GM12873 (cell line): ENCODE results near the gene MTCL3.

ENCODE experiments used
- TF ChIP-seq, protein P1 (sequence below): IDR thresholded peaks from 2 replicates; pipeline ENCODE4 v1.5.1; 2012; ENCODE audit warnings: low read depth, mild to moderate bottlenecking, moderate library complexity, low read length, control low read depth; ENCODE audit not compliant: insufficient read depth; ENCODE audit errors: missing control alignments

The MTCL3 gene

DNA sequence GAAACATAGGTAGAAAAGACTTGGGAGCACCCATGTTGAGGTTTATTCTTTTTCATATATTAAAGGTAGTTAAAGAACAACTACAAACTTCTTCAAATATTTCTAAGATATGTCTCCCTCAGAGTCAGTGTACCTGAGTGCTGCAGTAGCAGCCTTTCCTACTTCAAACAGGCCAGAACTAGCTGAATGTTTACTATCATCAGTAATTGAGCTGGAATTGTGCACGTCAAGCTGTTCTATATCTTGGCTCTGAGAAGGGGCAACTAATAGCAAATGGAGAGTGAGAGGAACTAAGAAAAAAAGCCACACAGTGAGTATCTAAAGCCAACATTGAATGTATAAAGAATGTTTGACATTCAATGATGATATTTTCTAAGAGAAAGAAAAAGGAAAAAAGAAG is 21.7 kb downstream of the MTCL3 start:
- TF ChIP-seq, protein P1, sequence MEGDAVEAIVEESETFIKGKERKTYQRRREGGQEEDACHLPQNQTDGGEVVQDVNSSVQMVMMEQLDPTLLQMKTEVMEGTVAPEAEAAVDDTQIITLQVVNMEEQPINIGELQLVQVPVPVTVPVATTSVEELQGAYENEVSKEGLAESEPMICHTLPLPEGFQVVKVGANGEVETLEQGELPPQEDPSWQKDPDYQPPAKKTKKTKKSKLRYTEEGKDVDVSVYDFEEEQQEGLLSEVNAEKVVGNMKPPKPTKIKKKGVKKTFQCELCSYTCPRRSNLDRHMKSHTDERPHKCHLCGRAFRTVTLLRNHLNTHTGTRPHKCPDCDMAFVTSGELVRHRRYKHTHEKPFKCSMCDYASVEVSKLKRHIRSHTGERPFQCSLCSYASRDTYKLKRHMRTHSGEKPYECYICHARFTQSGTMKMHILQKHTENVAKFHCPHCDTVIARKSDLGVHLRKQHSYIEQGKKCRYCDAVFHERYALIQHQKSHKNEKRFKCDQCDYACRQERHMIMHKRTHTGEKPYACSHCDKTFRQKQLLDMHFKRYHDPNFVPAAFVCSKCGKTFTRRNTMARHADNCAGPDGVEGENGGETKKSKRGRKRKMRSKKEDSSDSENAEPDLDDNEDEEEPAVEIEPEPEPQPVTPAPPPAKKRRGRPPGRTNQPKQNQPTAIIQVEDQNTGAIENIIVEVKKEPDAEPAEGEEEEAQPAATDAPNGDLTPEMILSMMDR = no peak

DNA sequence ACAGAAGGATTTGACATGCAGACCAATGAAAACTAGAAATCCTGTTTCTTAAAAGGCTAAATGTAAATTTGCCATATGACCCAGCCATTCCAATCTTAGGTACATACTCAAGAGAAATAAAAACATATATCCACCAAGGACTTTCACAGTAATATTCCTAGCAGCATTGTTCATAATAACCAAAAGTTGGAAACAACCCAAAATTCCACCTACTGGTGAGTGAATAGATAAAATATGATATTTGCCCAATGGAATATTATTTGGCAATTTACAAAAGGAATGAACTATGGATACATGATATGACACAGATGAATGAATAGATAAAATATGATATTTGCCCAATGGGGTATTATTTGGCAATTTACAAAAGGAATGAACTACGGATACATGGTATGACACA is 22.7 kb downstream of the MTCL3 start:
- TF ChIP-seq, protein P1 = no peak

DNA sequence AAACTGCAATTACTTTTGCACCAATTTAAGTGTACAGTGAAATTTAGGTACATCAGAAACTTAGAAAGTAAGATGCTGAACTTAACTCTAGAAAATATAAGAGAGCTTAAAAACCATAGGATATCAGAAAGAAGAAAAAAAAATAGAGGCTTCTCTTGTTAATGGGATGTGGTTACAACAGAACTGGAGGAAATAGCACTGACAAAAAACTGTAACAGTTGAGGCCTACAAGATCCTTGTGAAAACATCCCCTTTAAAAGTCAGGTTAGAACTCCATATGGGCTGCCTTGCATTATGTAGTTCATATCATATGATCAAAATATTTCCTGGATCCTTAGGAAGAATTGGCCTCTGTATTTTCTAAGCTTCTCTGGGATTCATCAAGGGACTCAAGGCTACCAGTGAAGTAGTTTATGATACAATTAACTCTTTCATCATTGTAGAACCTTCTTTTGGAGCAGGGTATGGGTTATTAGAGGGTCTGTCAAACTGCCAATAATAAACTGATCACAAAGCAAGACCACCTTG is 24.8 kb downstream of the MTCL3 start:
- TF ChIP-seq, protein P1 = no peak

DNA sequence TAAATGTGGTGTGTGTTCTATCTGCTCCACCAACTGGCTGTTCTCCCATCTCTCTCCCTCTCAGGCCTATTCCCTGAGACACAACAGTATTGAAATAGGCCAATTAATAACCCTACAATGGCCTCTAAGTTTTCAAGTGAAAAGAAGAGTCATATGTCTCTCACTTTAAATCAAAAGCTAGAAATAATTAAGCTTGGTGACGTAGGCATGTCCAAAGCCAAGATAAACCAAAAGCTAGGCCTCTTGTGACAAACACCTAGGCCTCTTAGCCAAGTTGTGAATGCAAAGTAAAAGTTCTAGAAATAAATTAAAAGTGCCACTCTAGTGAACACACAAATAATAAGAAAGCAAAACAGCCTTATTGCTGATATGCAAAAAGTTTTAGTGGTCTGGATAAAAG is 29.9 kb downstream of the MTCL3 start:
- TF ChIP-seq, protein P1 = no peak

DNA sequence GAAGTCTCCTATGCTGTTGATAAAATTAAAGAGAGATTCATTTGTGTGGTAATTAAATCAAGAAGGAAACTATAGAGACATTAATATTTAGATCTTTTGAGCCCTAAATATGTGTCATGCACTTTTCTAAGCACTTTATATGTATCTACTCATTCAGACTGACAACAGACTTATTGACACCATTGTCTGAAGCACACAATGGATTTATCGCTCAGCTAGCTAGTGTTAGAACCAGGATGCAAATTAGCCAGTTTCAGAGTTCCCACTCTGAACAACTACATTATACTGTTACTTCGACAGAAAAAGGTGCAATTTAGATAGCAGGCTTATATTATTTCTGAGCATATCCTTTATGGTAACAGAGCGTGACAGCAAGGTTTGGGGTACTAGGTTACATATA is 32.2 kb downstream of the MTCL3 start:
- TF ChIP-seq, protein P1 = no peak

DNA sequence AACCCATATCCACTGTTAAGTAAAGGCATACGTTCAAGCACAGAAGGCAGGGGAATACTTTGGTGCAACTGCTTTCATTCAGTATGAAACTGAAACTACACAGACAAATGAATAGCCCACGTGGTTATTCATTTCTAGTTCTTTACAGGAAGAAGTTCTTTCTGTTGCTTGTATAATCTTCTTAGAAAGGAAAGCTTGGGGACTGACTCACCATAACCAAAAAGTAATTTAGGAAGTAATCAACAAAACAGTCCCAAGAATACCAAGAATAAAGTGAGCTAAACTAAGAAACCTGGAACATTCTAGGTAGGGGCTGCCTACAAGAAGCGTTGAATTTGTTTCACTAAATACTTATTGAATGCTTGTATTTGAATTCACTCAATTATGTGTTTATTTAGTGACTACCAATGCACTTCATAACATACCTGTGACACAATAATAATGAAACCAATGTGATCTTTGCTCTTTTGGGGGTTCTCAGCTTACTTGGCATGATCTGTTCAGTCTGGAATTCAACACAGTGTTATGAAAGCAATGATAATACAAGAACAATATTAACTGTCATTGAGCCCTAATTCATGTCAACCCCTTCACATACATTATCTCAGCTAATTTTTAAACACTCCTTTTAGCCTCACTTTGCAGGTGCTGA is 34.8 kb downstream of the MTCL3 start:
- TF ChIP-seq, protein P1 = no peak

DNA sequence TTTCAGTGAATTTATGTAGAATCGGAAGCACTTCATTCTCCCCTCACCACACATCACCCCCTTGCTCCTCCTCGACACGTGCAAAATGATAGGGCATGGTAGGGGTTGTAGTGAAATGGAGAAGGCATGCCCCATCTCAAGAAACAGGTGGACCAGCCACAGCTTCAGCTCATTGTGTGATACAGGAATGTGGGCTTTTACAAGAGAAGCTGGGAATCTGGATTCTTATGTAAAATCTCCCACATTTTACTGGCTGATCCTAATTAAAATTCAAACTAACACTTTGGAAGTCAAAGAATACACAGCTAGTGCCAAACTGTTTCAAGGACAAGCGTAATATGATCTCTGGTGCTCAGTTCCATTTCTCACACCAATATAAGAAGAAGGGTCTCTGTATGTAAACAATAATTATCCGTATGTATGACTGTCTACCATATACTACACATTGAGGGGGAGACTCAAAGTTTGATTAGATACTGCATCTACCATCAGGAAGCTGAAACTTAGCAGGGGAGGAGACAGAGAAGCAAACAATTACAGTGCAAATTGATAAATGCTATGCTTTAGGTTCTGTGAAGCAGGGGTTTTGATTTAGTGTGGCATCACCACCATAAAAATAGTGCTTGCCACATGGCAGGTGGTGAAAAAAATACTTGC is 35.6 kb downstream of the MTCL3 start:
- TF ChIP-seq, protein P1 = no peak
